PFSK-1 (cell line): ENCODE data around the gene MAGED2.

ENCODE experiments used
- FOXP2 ChIP-seq: optimal IDR thresholded peaks from 2 replicates; pipeline ENCODE3; 2011; ENCODE audit warnings: borderline replicate concordance, control low read depth, inconsistent platforms; ENCODE audit not compliant: insufficient read depth; ENCODE audit errors: extremely low read length, extremely low read depth
- POLR2AphosphoS5 ChIP-seq: IDR thresholded peaks from 2 replicates; pipeline ENCODE4 v1.6.1; 2012; ENCODE audit warnings: low read depth, mild to moderate bottlenecking, control low read depth, low read length, moderate library complexity
- REST ChIP-seq, 2 experiments: IDR thresholded peaks; 2 replicates each; pipeline versions ENCODE4 v1.6.1 to v1.8.0; 2011 to 2012; ENCODE audit warnings: low read depth in 2 of 2, low read length in 2 of 2, control low read depth in 1 of 2, inconsistent platforms in 1 of 2, mild to moderate bottlenecking in 1 of 2, moderate library complexity in 1 of 2; ENCODE audit not compliant: insufficient read depth in 1 of 2
- SIN3A ChIP-seq: IDR thresholded peaks from 2 replicates; pipeline ENCODE4 v1.6.1; 2012; ENCODE audit warnings: mild to moderate bottlenecking, low read length, moderate library complexity, borderline replicate concordance; ENCODE audit not compliant: insufficient read depth
- TAF1 ChIP-seq: IDR thresholded peaks from 2 replicates; pipeline ENCODE4 v1.6.1; 2012; ENCODE audit warnings: low read length, control low read depth, borderline replicate concordance; ENCODE audit not compliant: insufficient read depth

MAGED2 gene

GRCh38 chrX:54819201-54819600 lies 11.7 kb downstream of the MAGED2 start:
- no peak for TF ChIP-seq REST (IDR thresholded peaks at IDR 0.05; ENCODE audit: insufficient read depth in 1 of 2, low read depth in 2 of 2, low read length in 2 of 2)
- TF ChIP-seq SIN3A, result no peak
- TF ChIP-seq FOXP2, result no peak
- TF ChIP-seq POLR2AphosphoS5, result no peak
- no peak for TF ChIP-seq TAF1

- no peak for TF ChIP-seq FOXP2
- TF ChIP-seq TAF1, result no peak
- TF ChIP-seq POLR2AphosphoS5, result no peak
- no peak for TF ChIP-seq REST (IDR thresholded peaks at IDR 0.05; ENCODE audit: insufficient read depth in 1 of 2, low read depth in 2 of 2, low read length in 2 of 2)
- TF ChIP-seq SIN3A, result no peak
Measured at GRCh38 chrX:54820737-54821136, 13.2 kb downstream of the MAGED2 start.

GRCh38 chrX:54821310-54821709 lies 13.8 kb downstream of the MAGED2 start:
- TF ChIP-seq REST (IDR thresholded peaks at IDR 0.05; ENCODE audit: insufficient read depth in 1 of 2, low read depth in 2 of 2, low read length in 2 of 2) (no peak), SIN3A (no peak), FOXP2 (no peak), POLR2AphosphoS5 (no peak), TAF1 (no peak)

GRCh38 chrX:54824195-54824594 lies 16.6 kb downstream of the MAGED2 start:
- no peak for TF ChIP-seq REST (IDR thresholded peaks at IDR 0.05; ENCODE audit: insufficient read depth in 1 of 2, low read depth in 2 of 2, low read length in 2 of 2)

GRCh38 chrX:54824722-54825121 lies 17.2 kb downstream of the MAGED2 start:
- TF ChIP-seq TAF1 (no peak), REST (IDR thresholded peaks at IDR 0.05; ENCODE audit: insufficient read depth in 1 of 2, low read depth in 2 of 2, low read length in 2 of 2) (no peak), FOXP2 (no peak), SIN3A (no peak)
